ENCODE measurements around the gene KRT9. TPM values are rescaled to one million over a fixed set of nuclear protein-coding genes. Genes with fewer than 3 reads are reported as not detected.
"Not testable (repeated sequence)": the region's sequence is repeated elsewhere in the genome, so short reads cannot be mapped to it uniquely, and the experiment has no call there.

The KRT9 gene
- total RNA-seq, 1 experiment from 2014 or later, result not detected

GRCh38 chr17:41579484-41580243 is 7.8 kb upstream of the KRT9 start:
- intact Hi-C loops (cut with micrococcal nuclease; ENCODE audit: unreplicated experiment), result loop anchor here (1.0 to 5.0 kb wide), 3 partner anchors 25 to 68 kb away; partner anchors contain the start of gene KRT17
- Mint-ChIP-seq H3K36me3 (ENCODE audit: insufficient read depth, unreplicated experiment) (peaks cover 4% of the 10 kb centered on the region), H3K4me1 (ENCODE audit: low read depth, unreplicated experiment) (peaks cover 47% of the 10 kb centered on the region), H3K4me3 (ENCODE audit: low read depth, unreplicated experiment) (no peak overlapping the region), H3K27me3 (ENCODE audit: unreplicated experiment) (no peaks in the 10 kb centered on the region), H3K27ac (ENCODE audit: unreplicated experiment) (no peak overlapping the region), H3K9me3 (ENCODE audit: low read depth, unreplicated experiment) (no peaks in the 10 kb centered on the region)
- BruUV-seq (replicated peaks), result no TSS peak
- peak; percentile 93 for TF ChIP-seq CTCF (IDR thresholded peaks at IDR 0.05; ENCODE audit: unreplicated experiment)
- peak; percentile 96 for DNase-seq
- CTCF ChIA-PET, result interaction anchor here (0.6 to 2.8 kb wide), 23 partner anchors 12 to 676 kb away, joined by 3 to 50 read pairs (median 5); partner anchors contain the start of gene KRT17

GRCh38 chr17:41578971-41579370 is 7.1 kb upstream of the KRT9 start:
- Mint-ChIP-seq H3K27ac (ENCODE audit: unreplicated experiment) (no peak overlapping the region), H3K36me3 (ENCODE audit: insufficient read depth, unreplicated experiment) (peaks cover 4% of the 10 kb centered on the region), H3K4me1 (ENCODE audit: low read depth, unreplicated experiment) (peaks cover 40% of the 10 kb centered on the region), H3K27me3 (ENCODE audit: unreplicated experiment) (no peaks in the 10 kb centered on the region), H3K9me3 (ENCODE audit: low read depth, unreplicated experiment) (no peaks in the 10 kb centered on the region), H3K4me3 (ENCODE audit: low read depth, unreplicated experiment) (no peak overlapping the region)
- BruUV-seq (replicated peaks), result TSS peak; percentile 95
- DNase-seq, result no peak
- CTCF ChIA-PET, result interaction anchor here (0.6 to 2.8 kb wide), 21 partner anchors 11 to 675 kb away, joined by 3 to 50 read pairs (median 5); partner anchors contain the start of gene KRT17
- TF ChIP-seq CTCF (IDR thresholded peaks at IDR 0.05; ENCODE audit: unreplicated experiment), result no peak
- intact Hi-C loops (cut with micrococcal nuclease; ENCODE audit: unreplicated experiment), result loop anchor here (1.0 to 2.0 kb wide), 2 partner anchors 24 to 45 kb away; partner anchors contain the start of gene KRT17

GRCh38 chr17:41578538-41578937 is 6.7 kb upstream of the KRT9 start:
- no peak overlapping the region for H3K4me3 Mint-ChIP-seq (ENCODE audit: low read depth, unreplicated experiment)
- H3K27ac Mint-ChIP-seq (ENCODE audit: unreplicated experiment), result no peak overlapping the region
- peaks cover 36% of the 10 kb centered on the region for H3K4me1 Mint-ChIP-seq (ENCODE audit: low read depth, unreplicated experiment)
- no peak for DNase-seq
- BruUV-seq (replicated peaks), result no TSS peak
- no peak for TF ChIP-seq CTCF (IDR thresholded peaks at IDR 0.05; ENCODE audit: unreplicated experiment)
- CTCF ChIA-PET, result interaction anchor here (0.7 to 2.8 kb wide), 9 partner anchors 19 to 129 kb away, joined by 3 to 50 read pairs (median 6); partner anchors contain the start of gene KRT17
- peaks cover 4% of the 10 kb centered on the region for H3K36me3 Mint-ChIP-seq (ENCODE audit: insufficient read depth, unreplicated experiment)
- no peaks in the 10 kb centered on the region for H3K9me3 Mint-ChIP-seq (ENCODE audit: low read depth, unreplicated experiment)
- H3K27me3 Mint-ChIP-seq (ENCODE audit: unreplicated experiment), result no peaks in the 10 kb centered on the region
- intact Hi-C loops (cut with micrococcal nuclease; ENCODE audit: unreplicated experiment), result loop anchor here (2.0 kb wide), 1 partner anchor 24 kb away; no protein-coding TSS in a partner anchor

- H3K4me3 Mint-ChIP-seq (ENCODE audit: low read depth, unreplicated experiment); H3K27me3 Mint-ChIP-seq (ENCODE audit: unreplicated experiment); BruUV-seq (replicated peaks); intact Hi-C loops (cut with micrococcal nuclease; ENCODE audit: unreplicated experiment); H3K36me3 Mint-ChIP-seq (ENCODE audit: insufficient read depth, unreplicated experiment); H3K9me3 Mint-ChIP-seq (ENCODE audit: low read depth, unreplicated experiment); H3K27ac Mint-ChIP-seq (ENCODE audit: unreplicated experiment): not testable (repeated sequence)
- peak; percentile 59 for DNase-seq
- CTCF ChIA-PET, result interaction anchor here (0.6 to 2.3 kb wide), 3 partner anchors 28 to 1358 kb away, joined by 4 to 5 read pairs (median 4); partner anchors contain the start of gene WIPF2
- H3K4me1 Mint-ChIP-seq (ENCODE audit: low read depth, unreplicated experiment), result peaks cover 20% of the 10 kb centered on the region
These were observed 4.9 kb upstream of the KRT9 start for GRCh38 chr17:41576740-41577139.
